Left lobe of liver (tissue), 2 donors: ENCODE data around the gene GPC5. TPM values are rescaled to one million over a fixed set of nuclear protein-coding genes. Genes with fewer than 3 reads are reported as not detected.
A peak's percentile ranks its signal among the peaks of the same experiment; 100 is the strongest.

Experiments used
- ATAC-seq: fragments of 200-7000 bp; cut with Tn5 transposase; one replicate; pipeline ENCODE4 v1.9.1; 2020; ENCODE audit warnings: mild to moderate bottlenecking, moderate library complexity
- DNase-seq: peaks from one replicate; pipeline ENCODE4 v3.0.0-alpha.2; 2020; ENCODE audit warnings: low spot score
- total RNA-seq: library from RNA; stranded (reverse); gene quantifications from one replicate; pipeline ENCODE4 v1.2.1, GENCODE V29; 2021
- donor health status: DM: no; HTN: no; CAD: no; lungs with moderate emphysema.
- donor health status: DM: no; HTN: yes; CAD: no.

The GPC5 gene
- total RNA-seq, 1 donor from 2014 or later = 0.65 TPM

DNA sequence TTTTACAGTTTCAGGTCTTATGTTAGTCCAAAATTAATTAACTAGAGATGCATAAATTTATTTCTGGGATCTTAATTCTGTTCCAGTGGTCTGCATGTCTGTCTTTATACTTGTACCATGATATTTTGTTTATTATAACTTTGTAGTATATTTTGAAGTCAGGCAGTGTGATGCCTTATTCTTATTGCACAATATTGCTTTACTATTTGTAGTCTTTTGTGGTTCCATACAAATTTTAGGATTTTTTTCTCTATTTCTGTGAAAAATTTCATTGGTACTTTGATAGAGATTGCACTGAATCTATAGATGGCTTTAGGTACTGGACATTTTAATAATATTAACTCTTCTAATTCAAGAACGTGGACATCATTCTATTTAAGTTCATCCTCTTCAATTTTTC is 304.0 kb downstream of the GPC5 start:
- DNase-seq = no peak
- ATAC-seq = no peak

GRCh38 chr13:91704398-91704797 is 306.0 kb downstream of the GPC5 start:
- ATAC-seq = no peak

GRCh38 chr13:91708558-91708957 is 310.1 kb downstream of the GPC5 start:
- ATAC-seq = no peak
- DNase-seq = no peak

More at GRCh38 chr13:91704398-91704797, 306.0 kb downstream of the GPC5 start:
- no peak for DNase-seq

DNA sequence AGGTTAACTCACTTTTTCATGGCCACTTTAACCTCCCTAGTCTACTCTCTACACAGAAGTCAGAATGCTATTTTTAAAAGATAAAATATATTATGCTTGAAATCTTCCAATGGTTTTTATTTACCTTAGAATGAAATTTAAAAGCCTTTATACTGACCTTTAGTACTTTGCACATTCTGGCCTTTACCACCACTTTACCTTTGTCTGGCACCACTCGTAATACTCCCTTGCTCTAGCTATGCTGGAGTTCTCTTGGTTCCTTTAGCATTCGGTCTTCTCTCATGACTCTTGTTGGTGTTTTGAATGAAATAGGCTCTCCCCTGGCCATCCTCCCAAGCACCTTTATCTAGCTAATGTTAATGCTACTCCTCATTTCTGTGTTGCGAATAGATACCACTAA is 310.8 kb downstream of the GPC5 start:
- peak; percentile 22 for ATAC-seq

DNA sequence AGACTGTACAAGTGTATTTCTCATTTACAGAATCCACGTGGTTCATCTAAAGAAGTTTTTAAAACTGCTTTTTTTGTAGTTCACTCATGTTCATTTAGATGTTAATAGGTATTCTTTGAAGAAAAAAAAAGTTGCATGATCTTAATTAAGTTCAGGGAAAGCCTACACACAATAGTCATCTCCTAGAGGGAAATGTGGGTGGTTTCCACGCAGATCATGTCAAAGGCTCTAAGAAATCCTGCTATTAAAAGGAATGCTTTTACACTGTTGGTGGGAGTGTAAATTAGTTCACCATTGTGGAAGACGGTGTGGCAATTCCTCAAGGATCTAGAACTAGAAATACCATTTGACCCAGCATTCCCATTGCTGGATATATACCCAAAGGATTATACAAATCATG is 312.3 kb downstream of the GPC5 start:
- no peak for ATAC-seq
- DNase-seq = no peak

More for the DNA sequence above, 310.8 kb downstream of the GPC5 start:
- no peak for DNase-seq

DNA sequence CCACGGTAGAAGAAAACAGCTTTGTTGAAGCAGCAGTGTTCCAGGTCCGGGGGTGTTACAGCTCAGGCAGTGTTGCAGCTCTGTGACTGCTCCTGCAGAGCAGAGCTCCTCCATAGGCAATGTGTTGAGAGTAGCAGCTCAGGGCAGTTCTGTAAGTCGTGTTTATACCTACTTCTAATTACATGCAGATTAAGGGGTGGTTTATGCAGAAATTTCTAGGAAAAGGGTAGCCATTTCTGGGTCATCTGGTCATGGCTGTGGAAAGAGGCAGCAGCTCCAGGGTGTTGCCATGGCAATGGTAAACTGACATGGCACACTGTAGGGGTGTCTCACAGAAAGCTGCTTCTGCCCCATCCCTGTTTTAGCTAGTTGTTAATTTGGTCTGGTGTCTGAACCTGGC is 316.4 kb downstream of the GPC5 start:
- ATAC-seq (no peak), DNase-seq (no peak)

- ATAC-seq (no peak), DNase-seq (no peak)
These were observed 318.1 kb downstream of the GPC5 start for GRCh38 chr13:91716436-91717065.

GRCh38 chr13:91719033-91719432 is 320.6 kb downstream of the GPC5 start:
- no peak for DNase-seq
- ATAC-seq = peak; percentile 62

- ATAC-seq (no peak), DNase-seq (no peak)
These were observed 323.0 kb downstream of the GPC5 start for GRCh38 chr13:91721413-91721812.

DNA sequence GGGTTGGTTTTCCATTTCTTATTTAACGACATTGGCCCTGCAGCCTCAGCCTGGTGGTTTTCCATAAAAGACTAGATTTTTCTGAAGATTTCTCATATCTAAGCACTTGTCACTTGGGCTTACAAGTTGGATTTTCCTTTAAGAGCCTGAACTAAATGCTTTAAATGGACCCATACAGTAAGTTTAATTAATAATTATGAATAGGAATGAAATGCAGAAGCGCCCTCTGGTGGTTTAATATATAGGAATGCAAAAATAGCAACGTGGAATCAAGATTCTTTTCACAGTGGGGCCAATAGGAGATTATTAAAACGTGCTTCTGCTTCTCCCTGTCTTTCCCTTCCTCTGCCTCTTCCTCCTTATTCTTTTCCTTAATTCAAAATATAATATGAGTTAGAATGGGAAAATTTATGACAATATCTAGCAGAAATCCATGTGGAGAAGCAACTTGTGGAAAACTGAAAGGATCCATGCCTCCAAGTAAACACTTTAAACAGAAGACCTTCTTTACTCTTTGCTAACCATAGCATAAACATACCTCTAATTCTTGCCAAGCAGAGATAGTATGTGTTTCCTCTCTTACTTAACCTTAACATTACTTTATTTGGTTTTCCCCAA is 324.0 kb downstream of the GPC5 start:
- peak; percentile 84 for ATAC-seq
- no peak for DNase-seq

GRCh38 chr13:91724591-91724990 is 326.2 kb downstream of the GPC5 start:
- ATAC-seq (no peak), DNase-seq (no peak)

- DNase-seq (no peak), ATAC-seq (no peak)
These were observed 327.2 kb downstream of the GPC5 start for GRCh38 chr13:91725646-91726045.

GRCh38 chr13:91726671-91727070 is 328.2 kb downstream of the GPC5 start:
- ATAC-seq = no peak

GRCh38 chr13:91729859-91730258 is 331.4 kb downstream of the GPC5 start:
- DNase-seq (no peak), ATAC-seq (no peak)

More at GRCh38 chr13:91726671-91727070, 328.2 kb downstream of the GPC5 start:
- DNase-seq = no peak

GRCh38 chr13:91739751-91740150 is 341.3 kb downstream of the GPC5 start:
- DNase-seq (no peak), ATAC-seq (no peak)

DNA sequence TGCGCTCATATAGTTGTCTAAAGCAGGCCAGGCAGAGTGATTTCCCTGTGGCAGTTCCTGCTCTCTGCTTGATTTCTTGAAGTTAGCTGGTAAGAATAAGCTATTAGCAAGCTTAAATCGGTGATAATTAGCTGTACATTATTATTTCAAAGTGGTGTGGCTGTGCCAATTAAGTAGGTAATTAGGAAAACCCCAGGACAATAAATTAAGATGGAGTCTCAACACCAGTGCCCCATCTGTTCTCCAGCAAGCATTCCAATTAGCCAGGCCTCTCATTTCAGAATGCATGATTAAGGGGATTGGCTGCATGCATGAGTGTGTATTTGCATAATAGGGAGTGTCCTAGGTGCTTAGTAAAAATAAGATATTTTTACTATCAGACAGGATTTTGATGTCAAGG is 342.3 kb downstream of the GPC5 start:
- no peak for DNase-seq
- ATAC-seq = no peak

- DNase-seq (no peak), ATAC-seq (no peak)
These were observed 343.5 kb downstream of the GPC5 start for GRCh38 chr13:91741925-91742324.

GRCh38 chr13:91744284-91744683 is 345.9 kb downstream of the GPC5 start:
- DNase-seq = no peak
- ATAC-seq = no peak

DNA sequence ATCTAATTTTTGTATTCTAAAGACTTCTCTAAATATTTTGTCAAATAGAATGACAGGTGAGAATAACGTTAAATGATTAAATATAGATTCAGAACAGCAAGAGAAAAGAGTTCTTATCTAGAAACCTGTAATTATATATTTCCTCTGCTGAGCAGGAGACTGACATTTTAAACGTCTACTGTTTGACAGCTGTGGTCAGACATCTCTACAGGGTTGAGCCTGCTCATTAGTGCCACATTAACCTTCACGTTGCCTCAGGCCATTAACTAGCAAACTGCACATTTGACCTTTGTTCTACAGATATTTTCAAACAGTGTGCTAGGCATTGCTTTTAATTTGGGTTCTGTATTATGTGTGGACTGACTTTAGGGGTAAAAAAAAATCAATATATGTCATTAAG is 347.5 kb downstream of the GPC5 start:
- ATAC-seq (no peak), DNase-seq (no peak)

DNA sequence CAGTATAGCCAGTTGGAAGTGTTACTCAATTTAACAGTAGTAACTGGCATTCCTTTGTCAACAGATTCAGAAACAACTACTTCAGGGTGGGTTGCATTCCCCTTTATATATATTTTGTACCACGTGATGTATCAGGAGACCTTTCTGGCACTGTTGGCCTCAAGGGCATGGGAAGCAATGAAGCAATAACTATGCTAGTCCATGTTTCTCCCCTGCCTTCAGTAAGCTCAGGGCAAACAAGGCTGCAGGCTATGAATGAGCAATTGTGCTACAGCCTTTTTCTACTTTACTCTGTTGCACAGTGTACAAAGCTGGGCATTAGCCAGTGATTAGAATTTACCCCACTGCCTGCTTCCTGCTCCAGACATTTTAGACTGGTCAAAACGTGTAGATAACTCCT is 348.8 kb downstream of the GPC5 start:
- DNase-seq (no peak), ATAC-seq (no peak)

DNA sequence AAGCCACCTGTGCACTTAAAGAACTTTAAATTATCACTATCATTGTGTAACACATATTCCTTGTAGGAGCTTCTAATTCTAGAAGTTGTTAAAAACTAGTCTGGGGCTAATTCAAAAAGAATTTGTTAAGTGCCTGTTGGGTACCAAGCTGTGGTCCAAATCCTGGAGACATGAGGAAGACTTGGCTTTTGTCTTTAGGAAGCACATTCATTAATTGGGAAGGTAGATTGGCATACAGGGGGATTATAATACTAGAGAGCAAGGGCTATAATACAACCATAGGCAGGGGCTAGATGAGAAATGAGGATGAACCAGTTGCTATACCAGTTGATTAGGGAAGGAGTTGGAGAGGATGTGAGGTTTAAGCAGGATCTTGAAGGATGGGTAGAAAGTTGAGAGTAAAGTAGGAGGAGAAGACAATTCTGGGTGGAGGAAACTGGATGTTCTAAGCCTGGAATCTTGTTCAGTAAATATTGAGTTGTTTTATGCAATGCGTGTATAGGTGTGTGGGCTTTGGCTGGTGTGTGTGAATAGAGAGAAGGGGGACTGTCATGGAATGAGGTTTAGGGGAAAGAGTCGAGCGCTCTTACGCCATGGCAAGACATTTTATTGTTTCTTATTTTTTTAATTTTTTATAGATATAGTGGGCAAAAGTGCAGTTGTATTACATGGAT is 350.1 kb downstream of the GPC5 start:
- DNase-seq = no peak
- ATAC-seq = no peak

DNA sequence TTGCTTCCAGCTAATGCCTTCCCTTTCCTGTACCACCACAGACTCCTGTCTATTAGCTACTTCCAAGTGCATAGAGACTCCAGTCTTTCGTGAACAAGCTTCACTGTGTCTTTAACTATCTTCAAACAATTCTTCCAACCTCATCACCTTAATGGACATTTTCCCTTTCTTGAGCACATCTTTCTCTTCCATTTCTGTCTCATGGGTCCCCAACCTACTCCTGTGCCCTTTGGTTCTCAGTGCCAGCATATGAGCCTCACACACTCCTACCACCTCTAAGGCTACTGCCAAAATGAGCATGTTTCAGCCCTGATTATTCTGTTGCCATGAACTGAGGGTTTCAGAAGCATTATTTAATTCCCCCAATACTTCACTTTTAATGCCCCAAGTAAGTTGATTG is 360.3 kb downstream of the GPC5 start:
- DNase-seq = no peak
- ATAC-seq = no peak
